GM23248 (cell line): Measurements from ENCODE around the gene RBKS.

Source experiments
- EZH2 ChIP-seq: fragments of 200-600 bp; sonication (generic); IDR thresholded peaks from 2 replicates; pipeline ENCODE4 v1.6.1; 2018; ENCODE audit warnings: antibody characterized with exemption, mild to moderate bottlenecking; ENCODE audit not compliant: insufficient read depth, poor library complexity, severe bottlenecking
- EZH2phosphoT487 ChIP-seq: fragments of 200-600 bp; sonication (generic); IDR thresholded peaks from 2 replicates; pipeline ENCODE4 v1.6.1; 2018; ENCODE audit warnings: antibody characterized with exemption, moderate library complexity, mild to moderate bottlenecking, low read depth; ENCODE audit not compliant: insufficient read depth

DNA sequence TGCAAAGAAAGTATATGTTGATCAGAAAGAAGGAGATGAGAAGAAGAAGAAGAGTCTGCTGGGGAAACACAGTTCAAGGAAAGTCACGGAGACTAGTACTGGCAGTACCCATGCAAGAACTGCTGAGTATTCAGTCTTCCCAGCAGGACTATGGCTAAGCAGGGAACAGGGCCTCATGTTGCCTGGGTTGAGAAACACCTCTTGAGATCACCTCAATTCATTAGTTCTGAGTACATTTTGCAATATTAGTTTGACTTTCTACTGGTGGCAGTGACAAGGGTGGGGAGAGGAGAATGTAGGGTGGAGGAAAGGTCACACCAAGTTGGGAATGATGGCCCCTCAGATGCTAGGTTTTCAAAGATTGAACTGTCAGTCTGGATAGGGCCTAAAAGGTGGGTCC, 68.1 kb downstream of the RBKS start:
- TF ChIP-seq EZH2 (no peak), EZH2phosphoT487 (no peak)
